ENCODE results near the gene ATE1. TPM values are rescaled to one million over a fixed set of nuclear protein-coding genes. Genes with fewer than 3 reads are reported as not detected.

Gene ATE1
- total RNA-seq, 4 donors from 2014 or later: 20.8 to 29.5 (median 24.9) TPM

GRCh38 chr10:121841862-121842261, 86.0 kb downstream of the ATE1 start:
- ATAC-seq (ENCODE audit: low FRiP score) (no peak), DNase-seq (ENCODE audit: low spot score) (no peak)
- no peak for TF ChIP-seq CTCF (IDR thresholded peaks at IDR 0.05)

- no peak for DNase-seq (ENCODE audit: low spot score)
- TF ChIP-seq CTCF (IDR thresholded peaks at IDR 0.05): no peak
- no peak for ATAC-seq (ENCODE audit: low FRiP score)
These were observed 88.9 kb downstream of the ATE1 start for GRCh38 chr10:121838931-121839330.

- ATAC-seq (ENCODE audit: low FRiP score): no peak
- DNase-seq (ENCODE audit: low spot score): no peak
- TF ChIP-seq CTCF (IDR thresholded peaks at IDR 0.05): no peak
These were observed 89.7 kb downstream of the ATE1 start for GRCh38 chr10:121838149-121838548.

- ATAC-seq (ENCODE audit: low FRiP score) (no peak), DNase-seq (ENCODE audit: low spot score) (no peak)
- TF ChIP-seq CTCF (IDR thresholded peaks at IDR 0.05): no peak
These were observed 91.7 kb downstream of the ATE1 start for GRCh38 chr10:121836171-121836570.

GRCh38 chr10:121835376-121835775, 92.5 kb downstream of the ATE1 start:
- ATAC-seq (ENCODE audit: low FRiP score) (no peak), DNase-seq (ENCODE audit: low spot score) (no peak)
- no peak for TF ChIP-seq CTCF (IDR thresholded peaks at IDR 0.05)

- DNase-seq (ENCODE audit: low spot score) (no peak), ATAC-seq (ENCODE audit: low FRiP score) (no peak)
- TF ChIP-seq CTCF (IDR thresholded peaks at IDR 0.05): no peak
These were observed 93.1 kb downstream of the ATE1 start for GRCh38 chr10:121834757-121835156.

- ATAC-seq (ENCODE audit: low FRiP score) (no peak), DNase-seq (ENCODE audit: low spot score) (no peak)
- no peak for TF ChIP-seq CTCF (IDR thresholded peaks at IDR 0.05)
These were observed 94.4 kb downstream of the ATE1 start for GRCh38 chr10:121833387-121833786.
